ENCODE results near the gene DDX50. TPM values are rescaled to one million over a fixed set of nuclear protein-coding genes. Genes with fewer than 3 reads are reported as not detected.
"Not testable (repeated sequence)": the region's sequence is repeated elsewhere in the genome, so short reads cannot be mapped to it uniquely, and the experiment has no call there.

The DDX50 gene
- total RNA-seq, 2 experiments from 2014 or later: 68.8 to 71.9 TPM

- Mint-ChIP-seq H3K4me3 (peak overlapping the region; percentile 97), H3K4me1 (ENCODE audit: low read depth) (peaks cover 47% of the 10 kb centered on the region), H3K27me3 (no peaks in the 10 kb centered on the region), H3K27ac (peak overlapping the region; percentile 99), H3K36me3 (peaks cover 52% of the 10 kb centered on the region), H3K9me3 (no peaks in the 10 kb centered on the region)
- no peak for DNase-seq
- ChIA-PET CTCF (interaction anchor here (0.7 to 1.4 kb wide), 3 partner anchors 32 to 137 kb away, joined by 3 read pairs; partner anchors contain the start of gene SRGN), POLR2A (interaction anchor here (0.6 to 3.2 kb wide), 11 partner anchors 13 to 625 kb away, joined by 3 to 19 read pairs (median 4); partner anchors contain the start of genes DDX50, HNRNPH3, KIFBP and SRGN)
- intact Hi-C loops (cut with micrococcal nuclease): loop anchor here (1.0 to 5.0 kb wide), 5 partner anchors 40 to 625 kb away; partner anchors contain the start of genes HKDC1, HNRNPH3 and PBLD
Measured at GRCh38 chr10:68957284-68957615, 56.1 kb downstream of the DDX50 start.

- ChIA-PET POLR2A (interaction anchor here (0.6 to 3.2 kb wide), 5 partner anchors 15 to 232 kb away, joined by 3 to 19 read pairs (median 5); partner anchors contain the start of genes DDX50 and KIFBP), CTCF (interaction anchor here (0.7 to 1.4 kb wide), 3 partner anchors 32 to 136 kb away, joined by 3 read pairs; partner anchors contain the start of gene SRGN)
- Mint-ChIP-seq H3K27me3 (no peaks in the 10 kb centered on the region), H3K9me3 (no peaks in the 10 kb centered on the region), H3K36me3 (peaks cover 55% of the 10 kb centered on the region), H3K4me3 (peak overlapping the region; percentile 97), H3K4me1 (ENCODE audit: low read depth) (peaks cover 47% of the 10 kb centered on the region), H3K27ac (peak overlapping the region; percentile 99)
- DNase-seq: no peak
- intact Hi-C loops (cut with micrococcal nuclease): loop anchor here (1.0 to 5.0 kb wide), 5 partner anchors 40 to 625 kb away; partner anchors contain the start of genes HKDC1, HNRNPH3 and PBLD
Measured at GRCh38 chr10:68957654-68958053, 56.5 kb downstream of the DDX50 start.

GRCh38 chr10:68959695-68960527 lies 58.8 kb downstream of the DDX50 start:
- peaks cover 44% of the 10 kb centered on the region for H3K4me1 Mint-ChIP-seq (ENCODE audit: low read depth)
- no peaks in the 10 kb centered on the region for H3K27me3 Mint-ChIP-seq
- H3K9me3 Mint-ChIP-seq: no peaks in the 10 kb centered on the region
- intact Hi-C loops (cut with micrococcal nuclease): loop anchor here (5.0 kb wide), 2 partner anchors 262 to 628 kb away; partner anchors contain the start of genes HKDC1, HNRNPH3 and PBLD
- ChIA-PET POLR2A (interaction anchor here (0.9 to 1.4 kb wide), 4 partner anchors 8 to 204 kb away, joined by 3 to 4 read pairs (median 4); partner anchors contain the start of gene DDX50), CTCF (no interaction called here)
- H3K36me3 Mint-ChIP-seq: peaks cover 65% of the 10 kb centered on the region
- peak overlapping the region; percentile 60 for H3K27ac Mint-ChIP-seq
- H3K4me3 Mint-ChIP-seq: peak overlapping the region; percentile 22
- DNase-seq: no peak

- CTCF ChIA-PET: no interaction called here
- intact Hi-C loops (cut with micrococcal nuclease): no loop called here
- peaks cover 72% of the 10 kb centered on the region for H3K36me3 Mint-ChIP-seq
- H3K9me3 Mint-ChIP-seq: no peaks in the 10 kb centered on the region
- H3K27ac Mint-ChIP-seq: no peak overlapping the region
- DNase-seq: no peak
- H3K27me3 Mint-ChIP-seq: no peaks in the 10 kb centered on the region
- POLR2A ChIA-PET: no interaction called here
- H3K4me3 Mint-ChIP-seq: no peak overlapping the region
- H3K4me1 Mint-ChIP-seq (ENCODE audit: low read depth): peaks cover 37% of the 10 kb centered on the region
Measured at GRCh38 chr10:68963151-68963550, 62.0 kb downstream of the DDX50 start.

DNA sequence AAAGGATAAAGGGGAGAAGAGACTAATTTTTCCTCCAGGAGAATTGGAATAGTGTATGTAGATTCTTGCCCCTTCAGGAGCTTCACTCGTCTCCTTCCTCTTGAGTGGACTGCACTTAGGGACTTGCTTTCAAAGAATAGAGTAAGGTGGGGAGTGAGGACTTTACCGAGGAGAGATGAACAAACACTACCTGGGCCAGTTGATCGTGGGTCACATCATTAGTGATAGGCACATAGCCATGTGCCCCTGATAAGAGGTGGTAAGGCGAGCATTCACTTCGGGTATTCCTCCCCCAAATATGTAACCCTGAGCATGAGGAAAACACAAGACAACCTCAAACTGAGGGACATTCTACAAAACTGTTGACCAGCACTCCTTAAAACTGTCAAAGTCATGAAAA lies 72.9 kb downstream of the DDX50 start:
- no peak for DNase-seq
- Mint-ChIP-seq H3K4me3 (no peak overlapping the region), H3K27ac (no peak overlapping the region), H3K4me1 (ENCODE audit: low read depth) (peaks cover 10% of the 10 kb centered on the region), H3K27me3 (no peaks in the 10 kb centered on the region), H3K36me3 (peaks cover 64% of the 10 kb centered on the region), H3K9me3 (no peaks in the 10 kb centered on the region)
- intact Hi-C loops (cut with micrococcal nuclease): no loop called here
- ChIA-PET CTCF (no interaction called here), POLR2A (no interaction called here)

DNA sequence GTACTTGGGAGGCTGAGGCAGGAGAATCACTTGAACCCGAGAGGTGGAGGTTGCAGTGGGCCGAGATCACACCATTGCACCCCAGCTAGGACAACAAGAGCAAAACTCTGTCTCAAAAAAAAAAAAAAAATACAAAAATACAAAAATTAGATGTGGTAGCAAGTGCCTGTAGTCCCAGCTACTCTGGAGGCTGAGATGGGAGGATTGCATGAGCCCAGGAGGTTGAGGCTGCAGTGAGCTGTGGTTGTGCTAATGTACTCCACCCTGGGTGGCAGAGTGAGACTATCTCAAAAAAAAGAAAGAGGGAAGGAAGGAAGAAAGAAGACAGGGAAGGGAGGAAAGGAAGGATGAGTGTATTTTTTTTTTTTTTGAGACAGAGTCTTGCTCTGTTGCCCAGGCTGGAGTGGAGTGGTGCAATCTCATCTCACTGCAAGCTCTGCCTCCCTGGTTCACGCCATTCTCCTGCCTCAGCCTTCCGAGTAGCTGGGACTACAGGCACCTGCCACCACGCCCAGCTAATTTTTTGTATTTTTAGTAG lies 74.9 kb downstream of the DDX50 start:
- H3K4me1 Mint-ChIP-seq (ENCODE audit: low read depth); H3K27me3 Mint-ChIP-seq; DNase-seq; H3K4me3 Mint-ChIP-seq; intact Hi-C loops (cut with micrococcal nuclease); H3K9me3 Mint-ChIP-seq: not testable (repeated sequence)
- H3K36me3 Mint-ChIP-seq: peaks cover 60% of the 10 kb centered on the region
- ChIA-PET CTCF (interaction anchor here (1.1 kb wide), 1 partner anchor 12 kb away, joined by 3 read pairs; the partner anchor contains the start of gene KIFBP), POLR2A (interaction anchor here (0.7 kb wide), 1 partner anchor 19 kb away, joined by 6 read pairs; no protein-coding TSS in a partner anchor)
- peak overlapping the region; percentile 13 for H3K27ac Mint-ChIP-seq

- peaks cover 59% of the 10 kb centered on the region for H3K36me3 Mint-ChIP-seq
- H3K4me1 Mint-ChIP-seq (ENCODE audit: low read depth); H3K9me3 Mint-ChIP-seq; DNase-seq; H3K27ac Mint-ChIP-seq; H3K4me3 Mint-ChIP-seq; H3K27me3 Mint-ChIP-seq; intact Hi-C loops (cut with micrococcal nuclease): not testable (repeated sequence)
- POLR2A ChIA-PET: interaction anchor here (2.0 kb wide), 1 partner anchor 21 kb away, joined by 5 read pairs; no protein-coding TSS in a partner anchor
- CTCF ChIA-PET: interaction anchor here (1.6 to 1.7 kb wide), 2 partner anchors 9 to 114 kb away, joined by 4 read pairs; no protein-coding TSS in a partner anchor
Measured at GRCh38 chr10:68979738-68980137, 78.6 kb downstream of the DDX50 start.

DNA sequence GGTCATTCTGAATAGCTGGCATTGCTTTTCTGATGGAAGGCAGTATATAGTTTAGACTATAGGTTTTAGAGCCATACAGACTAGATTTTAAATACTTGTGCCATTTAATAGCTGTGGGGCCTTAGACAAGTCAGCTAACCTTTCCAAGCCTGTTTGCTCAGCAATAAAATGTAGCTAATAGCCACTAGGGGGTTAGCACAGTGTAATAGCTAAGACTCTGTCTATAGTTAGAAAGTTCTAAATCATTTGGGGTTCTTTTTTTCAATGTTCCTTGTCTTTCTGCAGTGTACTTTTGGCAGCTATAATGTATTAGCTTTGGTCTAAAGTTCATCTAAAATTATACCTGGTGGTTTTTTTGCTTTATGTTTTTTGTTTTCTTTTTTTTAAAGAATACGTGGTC lies 80.0 kb downstream of the DDX50 start:
- intact Hi-C loops (cut with micrococcal nuclease): no loop called here
- Mint-ChIP-seq H3K27me3 (no peaks in the 10 kb centered on the region), H3K4me3 (no peak overlapping the region), H3K27ac (no peak overlapping the region), H3K9me3 (no peaks in the 10 kb centered on the region), H3K4me1 (ENCODE audit: low read depth) (peaks cover 6% of the 10 kb centered on the region), H3K36me3 (peaks cover 56% of the 10 kb centered on the region)
- ChIA-PET CTCF (interaction anchor here (0.6 to 1.6 kb wide), 4 partner anchors 11 to 528 kb away, joined by 3 to 4 read pairs (median 4); no protein-coding TSS in a partner anchor), POLR2A (interaction anchor here (0.6 to 2.0 kb wide), 3 partner anchors 10 to 221 kb away, joined by 3 to 5 read pairs (median 3); no protein-coding TSS in a partner anchor)
- DNase-seq: no peak

GRCh38 chr10:68982389-68982788 lies 81.3 kb downstream of the DDX50 start:
- Mint-ChIP-seq H3K27ac (no peak overlapping the region), H3K36me3 (peaks cover 49% of the 10 kb centered on the region), H3K4me3 (no peak overlapping the region), H3K27me3 (no peaks in the 10 kb centered on the region), H3K4me1 (ENCODE audit: low read depth) (peaks cover 11% of the 10 kb centered on the region), H3K9me3 (no peaks in the 10 kb centered on the region)
- ChIA-PET POLR2A (no interaction called here), CTCF (no interaction called here)
- intact Hi-C loops (cut with micrococcal nuclease): no loop called here
- no peak for DNase-seq

DNA sequence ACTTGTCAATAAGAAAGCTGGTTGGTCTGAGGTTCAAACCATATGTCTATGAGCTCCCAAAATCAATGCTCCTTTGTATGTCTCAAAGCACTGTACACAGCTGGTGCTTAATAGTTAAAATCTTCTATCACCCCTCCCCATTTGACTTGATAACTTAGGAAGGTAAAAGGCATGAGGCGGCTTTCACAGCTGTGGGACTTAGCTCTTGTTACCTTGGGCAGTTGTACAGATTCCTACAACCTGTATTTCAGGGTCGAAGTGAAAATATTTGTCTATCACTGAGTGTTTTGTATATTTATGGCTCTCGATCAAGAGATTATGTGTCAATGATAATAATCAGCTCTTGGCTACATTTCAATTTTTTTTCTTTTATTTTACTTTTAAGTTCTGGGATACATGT lies 86.5 kb downstream of the DDX50 start:
- Mint-ChIP-seq H3K9me3 (no peaks in the 10 kb centered on the region), H3K4me1 (ENCODE audit: low read depth) (peaks cover 41% of the 10 kb centered on the region), H3K4me3 (peak overlapping the region; percentile 92), H3K36me3 (peaks cover 26% of the 10 kb centered on the region), H3K27ac (no peak overlapping the region), H3K27me3 (no peaks in the 10 kb centered on the region)
- intact Hi-C loops (cut with micrococcal nuclease): loop anchor here (1.0 kb wide), 3 partner anchors 10 to 103 kb away; partner anchors contain the start of gene DDX21
- CTCF ChIA-PET: interaction anchor here (0.9 to 3.7 kb wide), 7 partner anchors 9 to 106 kb away, joined by 3 to 26 read pairs (median 3); partner anchors contain the start of gene DDX21
- DNase-seq: no peak
- POLR2A ChIA-PET: interaction anchor here (0.6 to 3.4 kb wide), 3 partner anchors 10 to 31 kb away, joined by 3 to 19 read pairs (median 10); partner anchors contain the start of gene DDX21

DNA sequence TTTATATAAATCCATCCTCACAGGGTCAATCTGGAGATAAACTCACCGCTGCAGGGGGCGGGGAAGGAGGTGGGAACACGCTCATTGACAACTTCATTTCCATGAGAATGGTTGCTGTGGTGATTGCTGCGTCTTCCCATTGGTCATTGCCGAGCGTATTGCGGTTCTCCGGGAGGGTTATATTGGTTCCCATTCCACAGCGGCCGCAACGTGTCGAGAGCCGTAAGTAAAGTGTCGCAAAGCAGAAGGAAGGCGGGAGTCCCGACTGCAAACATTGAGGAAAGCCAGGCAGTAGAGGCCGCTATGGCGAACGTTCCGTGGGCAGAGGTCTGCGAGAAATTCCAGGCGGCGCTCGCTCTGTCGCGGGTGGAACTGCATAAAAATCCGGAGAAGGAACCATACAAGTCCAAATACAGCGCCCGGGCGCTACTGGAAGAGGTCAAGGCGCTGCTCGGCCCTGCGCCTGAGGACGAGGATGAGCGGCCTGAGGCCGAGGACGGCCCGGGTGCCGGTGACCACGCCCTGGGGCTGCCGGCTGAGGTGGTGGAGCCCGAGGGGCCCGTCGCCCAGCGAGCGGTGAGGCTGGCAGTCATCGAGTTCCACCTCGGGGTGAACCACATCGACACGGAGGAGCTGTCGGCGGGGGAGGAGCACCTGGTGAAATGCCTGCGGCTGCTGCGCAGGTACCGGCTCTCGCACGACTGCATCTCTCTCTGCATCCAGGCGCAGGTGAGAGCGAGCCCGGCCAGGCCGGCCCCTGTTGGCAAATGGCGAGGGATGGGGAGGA lies 87.6 kb downstream of the DDX50 start, which contains the start of gene KIFBP:
TSS of gene KIFBP (plus strand) at position 274 of the 787 bp plus-strand sequence. CDS start at position 304, 30 bp downstream.
- POLR2A ChIA-PET: interaction anchor here (1.0 to 3.4 kb wide), 5 partner anchors 11 to 104 kb away, joined by 4 to 19 read pairs (median 7); partner anchors contain the start of genes DDX21 and SRGN
- peak within 1 kb of the TSS; percentile 83 for H3K27ac Mint-ChIP-seq
- peaks cover 49% of the 10 kb centered on the region for H3K4me1 Mint-ChIP-seq (ENCODE audit: low read depth)
- H3K27me3 Mint-ChIP-seq: no peaks in the 10 kb centered on the region
- CTCF ChIA-PET: interaction anchor here (0.8 to 3.4 kb wide), 12 partner anchors 10 to 136 kb away, joined by 3 to 26 read pairs (median 3); partner anchors contain the start of gene DDX21
- no peaks in the 10 kb centered on the region for H3K9me3 Mint-ChIP-seq
- H3K36me3 Mint-ChIP-seq: peaks cover 17% of the 10 kb centered on the region
- peak; percentile 93 for DNase-seq
- intact Hi-C loops (cut with micrococcal nuclease): loop anchor here (1.0 kb wide), 3 partner anchors 9 to 102 kb away; partner anchors contain the start of gene DDX21
- peak within 1 kb of the TSS; percentile 92 for H3K4me3 Mint-ChIP-seq

Measured in activated CD4-positive, alpha-beta memory T cell treated with anti-CD3 and anti-CD28 coated beads for 36 hours (primary cell).